HG02884 (cell line): Measurements from ENCODE around the gene NFKBIE.

ENCODE experiments used
- ATAC-seq: cut with Tn5 transposase; IDR thresholded peaks from one replicate; pipeline ENCODE4 v1.9.1; 2021; ENCODE audit warnings: mild to moderate bottlenecking, moderate library complexity; ENCODE audit not compliant: unreplicated experiment

Gene NFKBIE

GRCh38 chr6:44228433-44228832 lies 36.9 kb downstream of the NFKBIE start:
- no peak for ATAC-seq

GRCh38 chr6:44228031-44228430 lies 37.3 kb downstream of the NFKBIE start:
- no peak for ATAC-seq

DNA sequence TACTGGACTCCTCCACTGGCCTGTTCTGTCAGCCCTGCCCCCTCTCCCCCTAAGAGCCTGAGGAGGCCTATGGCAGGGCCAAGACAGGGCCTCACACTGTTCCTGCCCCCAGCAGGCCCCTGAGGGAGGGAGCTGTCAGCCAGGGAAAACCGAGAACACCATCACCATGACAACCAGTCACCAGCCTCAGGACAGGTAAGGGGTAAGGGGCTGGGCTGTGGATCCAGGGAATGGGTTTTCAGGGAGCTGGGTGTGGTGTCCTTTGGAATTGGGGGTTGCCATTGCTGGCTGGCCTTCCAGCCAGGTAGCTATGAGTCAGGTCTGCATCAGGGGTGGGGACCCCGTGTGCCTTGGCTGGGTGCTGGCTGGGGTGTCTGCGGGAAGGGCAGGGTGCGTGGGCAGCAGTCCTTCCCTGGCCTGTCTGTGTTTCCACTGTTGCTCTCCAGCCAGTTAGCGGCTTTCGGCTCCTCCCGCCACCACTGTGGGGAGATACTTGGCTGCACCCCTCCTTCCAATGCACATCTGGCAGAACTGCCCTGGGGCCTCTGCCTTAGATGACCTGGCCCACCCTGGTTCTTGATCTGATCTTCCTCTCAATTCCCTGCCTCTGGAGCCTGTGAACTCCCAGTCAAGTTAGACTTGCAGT lies 38.1 kb downstream of the NFKBIE start:
- ATAC-seq: no peak

GRCh38 chr6:44226368-44227147 lies 38.8 kb downstream of the NFKBIE start:
- ATAC-seq: no peak

GRCh38 chr6:44225579-44226325 lies 39.6 kb downstream of the NFKBIE start:
- no peak for ATAC-seq

- ATAC-seq: no peak
Measured at GRCh38 chr6:44224965-44225305, 40.4 kb downstream of the NFKBIE start.

- no peak for ATAC-seq
Measured at GRCh38 chr6:44224029-44224964, 41.1 kb downstream of the NFKBIE start.

GRCh38 chr6:44223319-44224028 lies 41.9 kb downstream of the NFKBIE start, which contains the start of gene SLC29A1:
Gene SLC29A1 (plus strand): TSS chr6:44223595. CDS start chr6:44227314, 3,719 bp downstream.
- no peak for ATAC-seq

DNA sequence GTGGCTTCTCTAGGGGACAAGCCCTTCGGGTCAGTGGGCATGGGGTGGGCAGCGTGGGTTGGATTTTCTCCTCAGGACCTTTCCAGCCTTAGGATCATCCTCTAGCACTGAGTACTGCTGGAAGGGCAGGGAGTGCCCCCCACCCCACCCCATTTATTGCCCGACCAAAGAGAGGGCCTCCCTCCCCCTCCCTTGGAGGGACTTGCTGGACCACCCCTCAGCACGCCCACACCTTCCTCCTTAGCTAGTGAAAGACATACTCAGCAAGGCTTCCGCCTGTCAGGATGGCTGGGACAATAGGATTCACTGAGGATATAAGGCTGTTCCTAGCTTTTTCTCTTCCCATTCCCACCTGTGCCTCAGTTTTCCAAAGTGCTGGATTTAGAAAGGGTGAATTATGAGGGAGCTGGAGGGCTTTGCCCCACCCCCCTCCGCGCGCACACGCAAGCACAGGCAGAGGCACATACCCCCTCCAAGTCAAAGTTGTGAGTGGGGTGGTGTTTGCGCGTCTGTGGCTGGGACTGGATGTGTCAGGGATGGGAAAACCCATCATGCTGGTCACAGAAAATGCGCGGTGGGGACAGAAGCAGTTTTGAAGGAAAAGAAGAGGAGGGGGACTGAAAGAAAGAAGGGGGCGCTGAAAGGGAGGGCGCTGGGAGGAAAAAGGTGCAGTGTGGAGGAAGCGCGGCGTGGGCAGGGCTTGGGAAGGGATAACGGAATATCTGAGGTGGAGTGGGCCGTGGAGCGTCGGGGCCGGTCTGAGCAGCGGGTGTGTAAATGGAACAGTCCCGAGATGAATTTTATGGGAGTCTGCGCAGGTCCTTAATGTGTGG lies 42.6 kb downstream of the NFKBIE start:
- ATAC-seq: no peak

GRCh38 chr6:44221961-44222335 lies 43.4 kb downstream of the NFKBIE start:
- ATAC-seq: no peak

DNA sequence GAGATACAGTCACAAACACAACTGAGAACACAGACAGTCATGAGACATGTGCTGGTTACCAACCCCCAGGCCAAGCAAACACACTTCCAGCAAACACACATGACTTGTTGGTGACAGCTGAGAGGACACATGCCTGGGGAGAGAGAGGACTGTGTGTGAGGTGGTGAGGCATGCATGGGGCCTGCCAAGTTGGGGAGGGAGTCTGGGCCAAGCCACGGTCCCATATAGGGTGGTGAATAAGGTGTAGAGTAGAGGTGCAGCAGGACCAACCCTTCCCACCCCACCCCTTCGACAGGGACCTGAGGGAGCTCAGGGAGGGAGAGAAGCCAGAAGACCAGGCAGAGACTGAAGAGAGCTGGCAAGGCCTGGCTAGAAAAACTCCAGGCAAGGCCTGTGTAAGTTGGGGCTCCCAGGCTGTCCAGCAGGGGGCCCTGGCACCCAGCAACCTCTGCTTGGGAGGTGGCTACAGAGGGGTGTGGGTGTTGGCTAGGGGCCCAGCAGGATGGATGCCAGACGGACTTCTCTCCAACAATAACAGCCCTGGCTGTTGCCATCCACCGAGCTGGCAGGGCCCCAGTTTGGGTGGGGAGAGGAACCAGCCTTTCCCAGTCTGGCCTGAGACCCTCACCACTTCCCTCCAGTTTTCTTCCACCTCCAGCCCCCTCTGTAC lies 43.9 kb downstream of the NFKBIE start:
- ATAC-seq: no peak

GRCh38 chr6:44220913-44221290 lies 44.4 kb downstream of the NFKBIE start:
- ATAC-seq: no peak

GRCh38 chr6:44219815-44220784 lies 45.3 kb downstream of the NFKBIE start:
- ATAC-seq: no peak

DNA sequence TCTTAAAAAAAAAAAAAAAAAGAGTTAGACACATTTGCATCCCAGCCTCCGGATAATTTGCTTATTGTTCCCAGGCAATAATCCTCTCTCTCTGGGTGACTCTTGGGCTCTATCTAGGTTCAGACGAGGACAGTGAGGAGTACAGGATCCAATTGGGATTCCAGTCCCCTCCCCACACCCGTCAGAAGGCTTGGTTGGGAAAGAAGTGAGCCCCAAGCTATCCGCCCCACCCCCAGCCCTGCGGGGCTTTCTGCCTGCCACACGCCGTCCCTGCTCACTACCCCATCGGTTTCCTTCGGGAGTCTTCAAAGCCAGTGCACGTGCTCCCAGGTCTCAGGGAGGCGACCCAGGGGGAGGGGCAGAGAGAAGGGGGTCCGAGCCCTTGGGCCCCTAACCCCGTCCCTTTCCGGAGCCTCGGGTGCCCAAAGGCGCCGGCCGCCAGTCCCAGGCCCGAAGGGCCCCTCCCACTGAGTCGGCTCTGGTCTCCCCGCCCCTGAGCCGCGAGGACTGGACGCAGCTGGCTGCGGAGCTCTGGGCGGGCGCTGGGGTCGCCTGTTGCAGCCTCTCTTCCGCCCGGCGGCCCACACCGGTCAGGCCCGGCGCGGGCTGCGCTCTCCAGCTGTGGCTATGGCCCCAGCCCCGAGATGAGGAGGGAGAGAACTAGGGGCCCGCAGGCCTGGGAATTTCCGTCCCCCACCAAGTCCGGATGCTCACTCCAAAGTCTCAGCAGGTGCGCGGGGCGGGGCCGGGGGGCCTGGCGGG lies 46.1 kb downstream of the NFKBIE start:
- no peak for ATAC-seq

DNA sequence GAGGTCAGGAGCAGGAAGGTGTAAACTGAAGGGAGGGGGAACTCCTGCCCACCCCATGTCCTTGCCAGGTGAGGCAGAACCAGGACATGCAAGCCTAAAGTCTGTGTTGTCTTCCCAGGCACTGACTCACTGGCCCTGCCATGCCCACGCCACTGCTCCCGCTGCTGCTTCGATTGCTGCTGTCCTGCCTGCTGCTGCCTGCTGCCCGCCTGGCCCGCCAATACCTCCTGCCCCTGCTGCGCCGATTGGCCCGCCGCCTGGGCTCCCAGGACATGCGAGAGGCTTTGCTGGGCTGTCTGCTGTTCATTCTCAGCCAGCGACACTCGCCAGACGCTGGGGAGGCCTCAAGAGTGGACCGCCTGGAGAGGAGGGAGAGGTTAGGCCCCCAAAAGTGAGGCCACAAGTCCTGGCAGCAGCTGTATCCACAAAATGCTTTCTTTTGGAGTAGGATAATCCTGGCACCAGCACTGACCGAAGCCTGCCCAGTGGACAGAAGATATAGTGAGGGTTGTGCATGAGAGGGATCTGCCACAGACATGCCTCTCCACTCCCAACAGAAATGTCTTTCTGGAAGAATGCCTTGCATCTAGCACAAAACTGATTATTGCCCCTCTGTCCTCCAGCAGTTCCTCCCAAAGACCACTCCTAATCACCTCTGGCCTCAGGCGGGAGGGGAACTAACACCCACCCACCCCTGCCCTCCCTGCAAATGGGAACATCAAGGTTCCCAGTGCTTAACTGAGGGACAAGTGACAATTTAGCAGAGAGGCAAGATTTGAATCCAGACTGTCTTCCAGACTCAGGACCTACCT lies 47.8 kb downstream of the NFKBIE start:
- no peak for ATAC-seq
